CD1c-positive myeloid dendritic cell (primary cell): Measurements from ENCODE around the gene MRPS25.
A peak's percentile ranks its signal among the peaks of the same experiment; 100 is the strongest.

Experiments
- DNase-seq: peaks from one replicate; pipeline ENCODE4 v3.0.0-alpha.2; 2016; ENCODE audit errors: extremely low spot score

Gene MRPS25

DNA sequence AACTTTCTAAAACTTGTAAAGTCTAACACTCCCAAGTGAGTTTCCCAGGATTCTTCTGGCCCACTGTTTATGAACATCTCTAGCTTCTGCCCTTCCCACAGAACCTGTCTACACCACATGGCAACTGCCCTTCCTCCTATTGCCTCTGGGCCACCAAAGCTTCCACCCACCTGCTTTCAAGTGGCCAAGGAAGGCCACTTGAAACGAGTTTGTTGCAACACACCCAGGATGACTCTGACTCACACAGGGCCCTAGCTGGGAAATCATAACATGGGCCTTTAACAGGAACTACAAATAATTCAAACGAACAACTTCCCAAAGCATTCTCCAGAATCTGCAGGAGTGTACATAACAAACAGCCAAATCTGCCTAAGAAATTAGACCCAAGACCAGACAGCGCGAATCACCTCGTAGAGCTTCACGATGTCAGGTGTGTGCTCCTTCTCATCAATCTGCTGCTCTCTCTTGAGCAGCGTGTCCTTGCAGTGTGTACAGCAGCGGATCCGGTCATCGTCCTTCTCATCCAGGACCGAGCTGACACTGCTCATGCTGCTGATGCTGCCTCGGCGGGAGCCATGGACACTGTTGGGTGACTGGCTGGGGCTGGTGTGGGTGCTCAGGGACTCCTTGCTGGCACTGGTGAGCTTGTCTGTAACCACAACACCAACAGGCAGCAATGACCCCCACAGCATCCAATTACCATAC lies 17.0 kb upstream of the MRPS25 start:
- DNase-seq, result peak; percentile 84

- DNase-seq, result no peak
Measured at GRCh38 chr3:15079091-15079490, 14.0 kb upstream of the MRPS25 start.

DNA sequence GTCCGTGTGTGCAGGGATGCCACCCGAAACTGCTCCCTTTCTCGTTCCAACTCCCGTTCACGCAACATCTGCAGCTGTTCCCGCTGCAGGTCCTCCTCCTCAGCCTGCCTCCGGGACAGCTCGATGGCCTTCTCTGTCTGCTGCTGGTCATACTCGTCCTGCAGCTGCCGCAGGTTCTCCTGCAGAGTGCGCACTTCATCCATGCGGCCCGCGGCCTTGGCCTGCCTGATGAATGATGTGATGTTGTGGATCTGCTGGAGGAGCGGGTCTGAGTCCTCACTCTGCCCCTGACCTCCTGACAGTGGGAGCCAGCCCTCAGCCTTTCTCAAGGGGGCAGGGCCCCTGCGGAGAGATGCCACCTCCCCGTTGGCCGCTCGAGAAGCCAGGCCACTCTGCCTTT lies 9.4 kb upstream of the MRPS25 start:
- no peak for DNase-seq

DNA sequence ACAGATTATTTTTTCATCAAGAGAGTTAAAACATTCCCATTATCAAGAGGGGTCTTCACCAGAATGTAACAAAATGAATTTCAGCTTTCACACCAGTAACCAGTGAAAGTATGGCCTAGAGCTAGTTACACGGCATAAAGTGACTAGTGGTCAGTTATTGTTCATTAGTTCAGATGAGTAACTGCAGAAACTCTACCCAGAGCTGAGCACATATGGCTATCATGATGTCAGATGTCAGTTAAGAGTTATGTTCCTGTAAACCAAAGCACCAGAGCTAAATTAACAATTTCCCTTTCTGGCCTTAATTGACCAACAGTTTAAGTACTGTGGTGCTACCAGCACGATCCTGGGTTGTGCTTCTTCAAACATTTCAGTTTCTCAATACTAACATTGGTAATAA lies 6.6 kb upstream of the MRPS25 start:
- DNase-seq, result no peak

DNA sequence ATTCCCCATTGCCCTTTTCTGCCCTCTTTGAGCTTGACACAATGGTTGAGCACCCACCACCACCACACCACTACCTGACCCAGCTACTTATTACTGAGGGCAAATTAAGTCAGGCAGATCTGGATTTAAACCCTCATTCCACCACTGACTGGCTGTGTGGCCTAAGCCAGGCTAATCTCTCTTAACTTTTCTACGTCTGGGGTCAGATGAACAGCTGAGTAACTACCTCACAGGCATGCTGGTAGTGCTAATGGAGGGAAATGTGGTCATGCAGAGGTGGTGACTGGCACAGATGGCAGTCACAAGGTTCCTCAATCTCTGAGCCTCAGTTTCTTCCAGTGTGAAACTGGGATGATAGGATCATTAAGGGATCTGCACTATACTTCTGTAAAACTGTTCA lies 4.3 kb upstream of the MRPS25 start:
- no peak for DNase-seq

DNA sequence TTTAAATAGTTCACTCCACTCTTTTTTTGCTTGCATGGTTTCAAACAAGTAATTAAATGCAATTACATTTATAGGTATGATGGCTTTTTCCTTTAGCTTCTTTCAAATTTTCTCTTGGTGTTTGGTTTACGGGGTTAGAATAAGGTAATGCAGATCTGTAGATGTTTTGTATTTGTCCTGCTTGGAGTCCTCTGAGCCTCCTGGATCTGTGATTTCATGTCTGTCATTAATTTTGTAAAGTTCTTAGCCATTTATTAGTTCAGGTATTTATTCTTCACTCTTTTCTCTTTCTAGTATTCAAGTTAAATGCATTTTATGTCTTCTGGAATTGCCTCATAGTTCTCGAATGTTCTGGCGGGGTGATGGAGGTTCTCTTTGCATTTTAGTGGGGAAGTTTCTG lies 1.4 kb upstream of the MRPS25 start:
- no peak for DNase-seq

GRCh38 chr3:15065550-15066007 lies 464 bp upstream of the MRPS25 start:
- no peak for DNase-seq

- DNase-seq, result peak; percentile 49
Measured at GRCh38 chr3:15064299-15064834, 748 bp downstream of the MRPS25 start.

DNA sequence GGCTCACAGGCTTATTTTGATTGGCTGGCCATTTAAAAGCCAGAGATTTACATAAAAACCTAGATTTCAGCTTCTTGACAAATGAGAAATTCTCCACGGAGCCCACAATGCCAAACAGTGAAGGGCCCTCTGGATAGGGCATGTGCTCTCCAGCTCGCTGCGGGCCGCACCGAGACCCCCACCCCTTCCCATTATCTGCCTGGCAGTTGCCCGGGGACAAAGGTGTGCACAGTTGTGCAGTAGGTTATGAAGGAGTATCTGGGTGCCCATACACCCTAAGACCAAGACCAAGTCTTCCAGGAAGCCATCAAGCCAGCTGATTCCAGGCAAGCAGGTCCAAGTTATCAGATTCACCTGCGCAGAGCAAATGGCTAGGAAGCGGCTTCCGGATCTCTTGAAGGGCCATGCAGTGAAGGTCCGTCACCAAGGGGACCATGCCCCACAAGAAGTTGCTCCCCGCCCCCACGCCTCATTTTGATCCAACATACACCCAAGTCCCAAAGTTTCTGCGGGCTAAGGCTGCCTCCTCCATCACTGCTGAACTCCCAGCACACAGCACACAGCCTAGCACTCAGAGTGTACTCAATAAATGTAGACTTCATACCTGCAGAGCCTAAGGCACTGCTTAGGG lies 1.3 kb downstream of the MRPS25 start:
- no peak for DNase-seq

GRCh38 chr3:15063238-15063637 lies 1.9 kb downstream of the MRPS25 start:
- DNase-seq, result no peak

DNA sequence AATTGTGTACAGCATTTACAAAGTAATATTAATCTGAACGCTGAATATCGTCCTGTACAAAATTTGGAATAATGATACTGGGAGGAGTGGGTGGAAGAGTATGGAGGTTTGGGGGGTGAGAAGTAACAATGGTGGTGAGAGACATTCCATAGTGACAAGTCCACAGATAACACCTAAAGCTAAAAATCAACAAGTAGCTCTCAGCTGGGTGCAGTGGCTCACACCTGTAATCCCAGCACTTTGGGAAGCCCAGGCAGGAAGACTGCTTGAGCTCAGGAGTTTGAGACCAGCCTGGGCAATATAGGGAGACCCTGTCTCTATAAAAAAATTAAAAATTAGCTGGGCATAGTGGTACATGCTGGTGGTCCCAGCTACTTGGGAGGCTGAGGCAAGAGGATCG lies 5.1 kb downstream of the MRPS25 start:
- DNase-seq, result no peak

GRCh38 chr3:15056676-15057404 lies 8.3 kb downstream of the MRPS25 start:
- no peak for DNase-seq

DNA sequence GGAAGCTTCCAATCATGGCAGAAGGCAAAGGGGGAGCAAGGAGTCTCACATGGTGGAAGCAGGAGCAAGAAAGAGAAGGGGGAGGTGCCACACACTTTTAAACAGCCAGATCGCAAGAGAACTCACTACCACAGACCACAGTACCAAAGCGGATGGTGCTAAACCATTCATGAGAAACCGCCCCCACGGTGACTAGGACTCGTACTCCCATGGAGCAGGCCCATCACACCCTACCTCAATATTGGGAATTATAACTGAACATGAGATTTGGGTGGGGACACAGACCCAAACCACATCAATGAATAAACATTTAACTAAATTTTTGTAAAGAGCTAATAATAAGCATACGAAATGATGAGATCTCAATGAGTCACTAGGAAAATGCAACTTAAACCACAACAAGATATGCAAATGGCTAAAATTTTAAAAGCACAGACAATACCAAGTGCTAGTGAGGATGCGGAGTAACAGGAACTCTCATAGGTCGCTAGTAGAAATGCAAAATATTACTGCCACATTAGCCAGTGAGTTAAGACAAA lies 10.0 kb downstream of the MRPS25 start:
- peak; percentile 3 for DNase-seq

DNA sequence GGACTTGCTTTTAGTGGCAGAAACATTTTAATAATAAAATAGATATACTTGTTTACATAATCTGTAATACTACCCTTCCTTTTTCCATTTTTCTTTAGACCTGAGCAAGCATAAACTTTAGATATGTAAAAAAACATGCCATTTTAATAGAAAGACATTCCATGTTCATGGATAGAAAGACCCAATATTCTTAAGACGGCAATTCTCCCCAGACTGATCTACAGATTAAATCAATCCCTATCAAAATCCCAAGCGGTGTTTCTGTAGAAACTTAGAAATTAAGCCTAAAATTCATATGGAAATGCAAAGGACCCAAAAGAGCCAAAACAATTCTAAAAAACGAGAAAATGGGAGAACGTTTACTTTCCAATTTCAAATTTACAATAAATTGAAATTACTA lies 11.6 kb downstream of the MRPS25 start:
- DNase-seq, result no peak

DNA sequence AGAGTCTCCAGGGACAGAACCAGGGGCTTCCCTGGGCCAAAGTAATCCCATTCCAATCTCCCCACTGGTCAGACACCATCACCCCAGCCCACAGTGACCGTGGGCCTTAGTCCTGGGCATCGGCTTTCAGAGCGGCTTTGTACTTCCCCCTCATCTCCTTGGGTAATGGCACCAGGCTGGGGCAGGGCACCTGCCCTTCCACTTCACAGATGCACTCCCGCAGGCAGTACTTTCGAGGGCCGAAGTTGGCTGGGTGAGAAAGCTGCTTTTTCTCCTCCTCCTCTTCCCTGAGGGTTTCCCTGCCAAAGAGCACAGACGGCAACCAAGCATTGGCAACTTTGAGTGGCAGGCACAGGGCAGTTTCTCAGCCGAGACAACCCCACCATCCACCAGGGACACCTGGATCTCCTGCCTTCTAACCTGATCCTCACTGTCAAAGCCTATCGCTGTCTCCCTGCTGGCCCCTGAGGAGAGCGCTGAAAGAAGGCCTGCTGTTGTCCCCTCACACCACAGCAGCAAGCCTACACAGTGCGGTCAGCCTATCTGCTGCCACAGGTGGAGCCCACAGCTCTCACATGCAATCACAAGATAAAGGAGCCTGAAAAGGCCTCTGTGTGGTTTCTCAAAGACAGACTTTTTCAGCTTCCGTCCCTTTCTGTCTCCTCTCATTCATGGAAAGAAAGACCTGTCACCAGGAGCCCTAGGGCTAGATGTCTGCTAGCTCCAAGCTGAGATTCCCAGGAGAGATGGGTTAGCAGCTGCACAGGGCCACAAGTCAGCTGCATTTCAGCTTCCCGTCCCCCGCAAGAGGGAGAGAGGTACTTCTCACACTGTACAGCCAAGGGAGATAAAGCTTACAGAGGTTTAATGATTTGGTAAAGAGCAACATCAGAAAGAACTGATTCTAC lies 12.5 kb downstream of the MRPS25 start:
- no peak for DNase-seq

- DNase-seq, result peak; percentile 48
Measured at GRCh38 chr3:15051531-15051930, 13.6 kb downstream of the MRPS25 start.

GRCh38 chr3:15050405-15051092 lies 14.6 kb downstream of the MRPS25 start:
- DNase-seq, result peak; percentile 15

DNA sequence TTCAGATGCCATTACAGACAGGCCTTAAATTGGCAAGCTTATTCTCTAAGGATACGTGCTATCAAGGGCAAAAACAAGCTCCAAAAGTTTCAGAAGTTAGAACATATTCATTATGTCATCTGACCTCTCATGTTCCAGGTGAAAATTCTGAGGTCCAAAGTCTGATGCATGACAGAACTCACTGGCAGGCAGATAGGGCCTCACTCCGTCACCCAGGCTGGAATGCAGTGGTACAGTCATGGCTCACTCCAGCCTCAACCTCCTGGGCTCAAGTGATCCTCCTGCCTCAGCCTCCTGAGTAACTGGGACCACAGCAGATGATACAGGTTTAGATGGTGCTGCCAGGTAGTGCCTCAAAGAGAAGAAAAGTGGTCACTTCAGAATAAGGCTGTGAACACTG lies 15.5 kb downstream of the MRPS25 start:
- DNase-seq, result no peak

- DNase-seq, result no peak
Measured at GRCh38 chr3:15045667-15046066, 19.4 kb downstream of the MRPS25 start.

DNA sequence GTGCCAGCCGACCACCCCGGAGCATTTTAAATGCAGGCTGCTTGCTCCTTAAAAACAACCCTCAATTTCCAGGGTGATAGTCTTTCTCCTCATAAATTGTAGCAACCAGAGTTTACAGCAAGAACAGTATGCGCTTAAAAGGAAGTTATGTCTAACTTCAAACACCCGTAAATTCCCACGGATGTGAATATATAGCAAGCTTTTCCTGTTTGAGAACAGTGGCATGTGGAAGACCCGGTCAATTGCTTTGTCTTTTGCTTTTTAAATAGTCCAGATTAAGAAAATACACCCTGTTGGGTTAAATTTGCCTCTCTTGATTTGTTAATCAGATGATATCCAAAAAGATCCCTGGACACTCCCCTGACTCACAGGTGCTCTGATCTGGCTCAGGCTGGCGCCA lies 20.8 kb downstream of the MRPS25 start:
- no peak for DNase-seq
